GM19240 (cell line): ENCODE results near the gene PPARG.

ENCODE experiments used
- DNase-seq: peaks from one replicate; pipeline ENCODE4 v3.0.0; 2011; ENCODE audit warnings: low spot score; ENCODE audit not compliant: insufficient read length

Gene PPARG

DNA sequence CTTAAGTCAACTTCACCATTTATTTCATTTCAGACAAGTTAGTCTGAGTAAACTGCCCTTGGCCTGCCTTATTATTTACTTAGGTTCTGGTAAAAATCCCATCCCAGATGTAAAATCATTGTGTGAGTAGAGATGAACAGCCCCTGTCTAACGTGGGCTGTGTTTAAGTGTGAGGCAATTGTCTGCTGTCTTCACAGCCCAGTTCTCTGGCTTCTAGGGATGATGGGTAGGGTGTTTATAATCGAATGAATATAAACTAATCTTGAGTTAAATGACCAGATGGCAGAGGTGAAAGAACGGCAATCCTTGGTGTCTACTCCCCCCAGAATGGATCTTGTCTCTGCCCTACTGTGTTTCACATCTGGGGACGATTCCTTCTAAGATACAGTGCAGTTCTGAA lies 20.8 kb downstream of the PPARG start:
- no peak for DNase-seq

DNA sequence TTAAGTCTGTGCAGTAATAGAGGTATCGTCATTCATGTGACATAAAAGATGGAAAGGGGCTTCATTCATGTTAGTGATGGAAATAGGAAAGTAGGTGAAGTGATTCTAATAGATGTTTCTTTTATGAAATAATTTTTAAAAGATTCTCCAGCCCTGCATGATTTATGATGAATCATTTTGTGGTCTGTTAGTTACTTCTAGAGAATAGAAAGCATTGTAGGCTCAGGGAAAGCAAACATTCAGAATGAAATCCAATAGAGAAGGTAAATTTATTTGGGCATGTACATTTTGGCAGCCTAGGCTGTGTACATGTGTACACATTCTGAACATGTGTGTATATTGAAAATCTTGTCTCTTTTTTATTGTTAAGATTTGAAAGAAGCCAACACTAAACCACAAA lies 23.1 kb downstream of the PPARG start:
- DNase-seq: no peak

DNA sequence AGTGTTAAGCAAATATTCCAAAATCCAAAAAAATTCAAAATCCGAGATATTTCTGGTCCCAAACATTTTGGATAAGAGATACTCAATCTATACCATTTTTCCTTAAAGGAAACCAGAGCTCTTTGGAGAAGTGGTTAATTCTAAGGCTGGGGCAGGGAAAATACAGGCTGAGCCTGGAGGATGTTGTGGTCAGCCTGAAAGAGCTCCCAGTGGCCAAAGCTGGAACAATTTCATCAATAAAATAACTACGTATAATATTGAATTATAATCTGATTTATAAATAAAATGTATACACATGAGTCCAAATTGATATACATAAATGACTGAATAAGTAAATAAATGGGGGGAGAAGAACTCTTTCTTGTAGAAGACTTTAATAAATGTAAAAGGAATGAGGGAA lies 24.6 kb downstream of the PPARG start:
- DNase-seq: no peak

DNA sequence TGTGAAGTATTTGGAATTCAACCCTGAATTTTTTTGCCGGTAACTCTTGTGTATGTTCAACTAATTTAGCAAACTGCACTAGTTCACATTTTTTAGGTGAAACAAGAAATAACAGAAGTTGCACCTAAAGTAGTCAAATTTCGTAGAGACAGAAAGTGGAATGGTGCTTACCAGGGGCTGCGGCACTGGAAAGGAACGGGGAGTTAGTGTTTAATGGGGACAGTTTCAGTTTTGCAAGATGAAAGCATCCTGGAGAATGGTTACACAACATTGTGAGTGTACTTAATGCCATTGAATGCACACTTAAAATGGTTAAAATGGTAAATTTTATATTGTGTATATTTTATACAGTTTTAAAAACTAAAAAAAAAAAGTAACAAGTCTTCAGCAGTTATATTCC lies 27.4 kb downstream of the PPARG start:
- no peak for DNase-seq

DNA sequence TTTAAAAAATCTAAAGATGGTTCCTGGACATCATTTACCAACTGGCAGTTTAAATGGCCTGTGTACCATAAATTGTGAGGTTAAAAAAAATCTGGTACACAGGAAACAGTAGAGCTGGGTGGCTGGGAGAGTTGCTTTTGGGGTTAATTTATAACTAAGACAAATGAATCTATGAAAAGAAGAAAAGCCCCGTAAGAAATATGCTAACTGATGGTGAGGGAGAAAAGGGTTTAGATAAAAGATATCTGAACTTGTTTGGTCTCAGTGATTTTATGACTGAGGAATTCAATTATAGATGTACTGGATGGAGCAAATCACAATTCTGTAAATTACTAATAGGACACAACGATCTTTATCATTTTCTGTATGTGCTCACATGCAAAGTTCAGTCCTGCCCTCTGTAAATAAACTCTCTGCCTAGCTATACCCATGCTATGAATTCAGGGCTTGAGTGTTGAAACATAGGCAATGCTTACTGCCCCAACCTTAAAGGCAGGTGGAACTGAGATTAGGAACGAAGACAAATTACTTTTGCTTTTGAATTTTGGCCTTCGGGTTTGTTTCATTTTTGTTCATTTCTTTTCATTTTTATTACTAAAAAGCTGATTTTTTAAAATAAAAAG lies 28.0 kb downstream of the PPARG start:
- no peak for DNase-seq

DNA sequence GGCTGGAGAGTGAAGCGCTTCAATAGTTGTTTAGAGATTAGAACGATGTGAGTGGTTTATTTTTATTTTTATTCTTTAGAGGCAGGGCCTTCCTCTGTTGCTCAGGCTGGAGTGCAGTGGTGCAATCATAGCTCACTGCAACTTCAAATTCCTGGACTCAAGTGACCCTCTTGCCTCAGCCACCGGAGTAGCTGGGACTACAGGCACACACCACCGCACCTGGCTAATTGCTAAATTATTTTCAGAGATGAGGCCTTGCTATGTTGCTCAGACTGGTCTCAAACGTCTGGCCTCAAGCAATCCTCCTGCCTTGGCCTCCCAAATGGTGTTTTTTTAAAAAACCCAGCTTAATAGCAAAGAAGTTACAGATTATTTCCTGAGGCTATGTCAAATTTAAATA lies 29.0 kb downstream of the PPARG start:
- DNase-seq: no peak

DNA sequence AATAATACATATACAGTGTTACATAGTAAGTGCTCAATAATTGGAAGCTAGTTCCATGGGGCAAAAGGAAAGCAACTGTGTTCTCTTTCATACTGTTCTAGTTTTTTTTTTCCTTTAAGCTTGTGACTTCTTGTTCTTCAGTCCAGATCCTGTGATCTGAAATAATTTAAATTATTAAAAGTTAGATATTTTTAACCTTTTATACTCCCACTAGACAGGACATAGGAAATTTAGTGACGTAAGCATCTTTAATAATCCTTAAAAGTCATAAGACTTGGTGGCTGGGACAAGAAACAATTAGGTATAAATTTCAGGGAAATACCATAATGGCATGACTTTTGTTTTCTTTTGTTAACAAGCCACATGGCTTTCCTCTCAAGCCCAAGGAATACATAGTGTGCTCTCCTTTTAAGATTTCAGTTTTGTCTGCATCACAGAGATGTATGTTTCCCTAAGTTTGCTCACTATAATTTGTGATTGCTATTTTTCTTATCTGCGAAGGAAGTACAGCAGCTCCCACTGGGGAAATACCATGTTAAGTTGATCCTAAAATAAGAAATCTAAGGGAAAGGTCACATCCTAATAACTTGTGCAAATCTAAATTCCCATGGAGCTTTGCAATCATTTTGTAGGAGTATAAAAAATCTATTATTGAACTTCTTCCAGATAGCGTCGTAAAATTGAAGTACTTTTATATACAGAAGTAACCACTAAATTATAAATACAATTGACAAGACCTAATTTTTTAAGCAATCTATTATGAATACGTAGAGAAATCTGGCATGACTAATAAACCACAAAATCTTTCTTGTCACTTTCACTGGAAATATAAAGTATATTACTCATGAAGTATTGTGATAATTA lies 30.1 kb downstream of the PPARG start:
- DNase-seq: no peak

DNA sequence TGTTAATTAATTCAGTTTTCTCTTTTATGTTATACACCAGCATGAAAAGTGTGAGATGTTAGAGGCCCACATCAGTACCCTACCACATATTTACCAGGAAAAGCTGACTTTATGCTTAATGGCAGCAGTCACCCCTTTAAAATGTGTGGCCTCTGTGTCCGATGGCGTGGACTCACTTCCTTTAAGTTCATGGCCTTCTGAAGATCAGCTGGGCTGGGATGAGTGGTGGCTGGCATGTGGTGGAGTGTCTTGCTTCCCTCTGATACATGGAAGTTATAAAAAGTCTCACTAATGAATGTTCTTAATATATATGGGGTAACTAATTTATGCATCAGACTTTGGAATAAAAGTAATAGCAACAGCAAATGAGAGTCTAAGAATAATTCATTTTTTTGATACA lies 32.1 kb downstream of the PPARG start:
- DNase-seq: no peak

DNA sequence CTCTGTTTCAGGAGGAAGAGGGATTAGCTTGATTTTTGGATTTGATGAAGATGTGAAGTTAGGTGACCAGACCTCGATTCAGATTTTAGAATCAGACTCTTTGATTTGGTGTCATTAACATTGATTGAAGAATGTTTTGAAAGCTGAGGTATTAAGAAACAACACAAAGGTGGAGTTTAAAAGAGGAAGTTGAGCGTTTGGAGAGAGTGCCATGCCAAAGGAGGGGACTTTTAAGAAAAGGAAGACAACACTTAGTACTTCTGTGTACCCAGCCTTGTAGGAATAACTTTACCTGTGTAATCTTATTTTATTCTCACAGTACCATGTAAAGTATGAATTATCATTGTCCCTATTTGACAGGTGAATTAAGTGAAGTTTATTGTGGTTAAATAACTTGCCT lies 34.4 kb downstream of the PPARG start:
- DNase-seq: no peak

DNA sequence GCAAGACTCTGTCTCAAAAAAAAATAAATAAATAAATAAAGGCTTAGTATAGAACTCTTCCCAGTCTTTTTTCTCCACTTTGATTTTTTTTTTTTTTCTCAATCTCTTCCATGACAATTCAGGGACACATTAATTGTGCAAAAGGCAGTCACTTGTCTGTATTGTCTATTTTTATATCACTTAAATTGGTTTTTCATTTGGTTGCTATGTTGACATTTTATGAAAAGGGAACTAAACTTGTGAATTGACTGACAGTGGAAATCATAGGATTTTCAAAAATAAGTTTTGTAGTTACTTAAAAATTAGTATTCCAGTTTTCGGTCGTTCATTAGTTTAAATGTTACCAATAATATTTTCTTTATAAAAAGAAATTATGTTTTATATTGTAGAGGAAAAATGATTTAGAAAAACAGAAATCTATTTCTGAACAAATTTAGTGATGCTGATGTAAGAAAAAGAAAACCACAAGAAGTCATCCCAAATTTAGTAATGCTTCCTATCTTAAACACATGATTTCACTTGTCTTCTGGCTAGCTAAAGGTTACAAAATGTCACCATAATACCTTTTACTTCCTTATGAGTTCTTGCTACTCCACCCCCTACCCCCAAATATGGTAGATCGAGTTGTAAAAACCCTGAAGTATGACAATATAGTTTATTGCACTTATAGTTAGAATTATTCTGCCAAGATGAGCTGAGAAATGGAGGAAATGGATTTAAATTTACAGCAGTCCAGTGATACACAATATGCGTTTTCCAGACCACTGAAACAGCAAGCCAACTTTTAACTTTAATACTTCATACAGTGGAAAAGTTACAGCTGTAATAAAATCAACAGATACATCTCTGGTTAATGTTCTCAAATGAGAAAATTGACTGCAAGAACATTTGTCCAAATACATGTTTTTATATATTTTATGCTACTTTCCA lies 37.0 kb downstream of the PPARG start:
- no peak for DNase-seq

DNA sequence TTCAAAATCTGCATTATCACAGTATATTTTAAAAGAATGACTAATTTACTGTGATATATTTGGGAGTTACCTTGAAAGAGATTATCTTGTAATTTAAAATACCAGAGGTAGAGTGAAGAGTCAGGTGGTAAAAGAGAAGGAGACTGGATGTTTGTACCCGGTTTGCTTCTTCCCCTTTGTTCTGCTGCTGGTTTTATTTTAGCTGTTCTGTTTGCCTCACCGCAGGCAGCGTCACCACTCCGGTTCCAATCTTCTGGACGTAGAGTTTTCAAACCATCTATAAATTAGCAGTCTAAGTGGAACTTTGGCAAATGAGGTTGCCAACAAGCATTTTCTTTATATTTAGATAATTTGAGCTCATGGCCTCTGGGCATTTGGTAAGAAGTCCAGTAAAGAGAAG lies 38.2 kb downstream of the PPARG start:
- DNase-seq: no peak

DNA sequence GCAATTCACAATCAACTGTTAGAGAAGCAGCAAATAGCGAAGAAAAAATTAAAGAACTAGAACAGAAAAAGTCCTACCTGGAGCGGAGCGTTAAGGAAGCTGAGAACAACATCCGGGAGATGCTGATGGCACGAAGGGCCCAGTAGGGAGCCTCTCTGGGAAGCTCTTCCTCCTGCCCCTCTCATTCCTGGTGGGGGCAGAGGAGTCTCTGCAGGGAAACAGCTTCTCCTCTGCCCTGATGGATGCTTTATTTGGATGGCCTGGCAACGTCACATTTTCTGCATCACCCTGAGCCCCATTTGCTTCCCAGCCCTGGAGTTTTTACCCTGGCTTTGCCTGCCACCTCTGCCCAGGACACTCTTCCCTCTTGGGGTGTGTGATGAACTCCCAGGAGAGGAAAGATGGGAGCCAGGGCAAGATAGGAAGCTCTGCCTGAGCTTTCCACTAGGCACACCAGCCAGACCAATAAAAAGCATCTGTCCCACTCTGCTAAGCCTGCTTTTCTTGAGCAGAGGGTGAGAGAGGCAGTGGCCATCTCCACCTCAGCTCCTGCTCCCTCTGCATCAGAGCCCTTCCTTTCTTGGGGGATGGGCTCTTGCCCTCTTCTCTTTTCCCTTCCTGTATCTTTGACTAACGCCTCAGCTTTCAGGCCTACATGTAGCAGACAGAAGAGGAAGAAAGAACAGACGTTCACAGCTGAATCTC lies 39.4 kb downstream of the PPARG start:
- DNase-seq: no peak

DNA sequence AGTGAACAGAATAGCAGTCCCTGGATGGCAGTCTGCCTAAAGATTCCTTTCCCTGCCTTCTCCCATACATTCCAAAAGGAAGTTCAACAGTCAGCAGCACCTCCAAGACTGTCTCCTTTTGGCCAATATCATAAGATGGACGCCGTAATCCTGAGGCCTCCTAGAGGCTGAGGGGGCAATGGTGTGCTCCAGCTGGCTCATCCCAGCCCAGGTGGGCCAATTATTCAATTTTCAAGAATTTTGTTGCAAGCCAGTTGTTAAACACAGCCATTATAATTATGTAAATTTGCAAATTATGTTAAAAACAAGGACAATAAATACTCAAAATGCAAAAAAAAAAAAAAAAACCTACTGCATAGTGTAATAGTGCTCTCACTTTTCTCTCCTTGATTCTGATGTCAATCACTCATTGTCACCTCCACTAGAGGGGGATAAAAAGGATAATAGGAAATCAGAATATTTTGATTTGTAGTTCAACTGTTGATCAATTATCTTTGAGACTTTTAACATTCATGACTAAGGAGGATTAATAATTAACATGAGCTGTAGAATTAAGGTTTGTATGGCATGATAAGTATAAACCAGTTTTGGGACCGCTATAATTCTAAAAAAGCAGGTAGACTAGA lies 40.1 kb downstream of the PPARG start:
- no peak for DNase-seq

DNA sequence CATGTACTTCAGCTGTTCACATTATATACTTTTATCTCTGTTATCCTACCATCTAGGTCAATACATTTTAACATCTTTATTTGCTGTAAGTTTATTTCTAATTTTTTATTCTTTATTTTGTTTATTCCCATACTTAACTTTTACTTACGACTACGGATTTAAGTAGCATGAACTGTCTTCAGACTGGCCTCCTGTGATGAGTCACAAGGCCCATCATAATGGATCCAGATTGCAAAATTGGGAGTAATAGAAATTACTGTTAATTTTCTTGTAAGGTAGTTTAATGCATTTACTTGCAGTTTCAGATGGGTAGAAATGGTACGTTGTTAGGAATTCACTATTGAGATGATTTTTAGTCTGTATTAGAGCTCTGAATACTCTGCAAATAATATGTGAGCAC lies 45.9 kb downstream of the PPARG start:
- DNase-seq: no peak

DNA sequence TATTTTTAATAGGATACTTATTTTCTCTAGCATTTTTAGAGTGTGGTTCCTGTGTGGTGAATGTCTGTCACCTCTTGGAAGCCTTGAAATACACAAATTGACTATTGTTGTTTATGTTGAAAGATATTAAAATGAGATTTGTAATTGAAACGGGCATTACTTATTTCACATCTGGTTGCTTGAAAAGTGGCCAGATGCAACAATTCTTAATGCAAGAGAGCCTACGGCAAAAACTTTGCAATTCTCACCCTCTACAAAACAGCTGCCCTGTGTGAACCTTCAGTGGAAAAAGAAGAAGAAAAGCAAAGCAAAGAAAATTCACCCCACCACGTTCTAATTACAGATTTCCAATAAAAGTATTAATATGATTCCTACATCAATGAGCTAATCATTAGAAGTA lies 46.6 kb downstream of the PPARG start:
- no peak for DNase-seq

DNA sequence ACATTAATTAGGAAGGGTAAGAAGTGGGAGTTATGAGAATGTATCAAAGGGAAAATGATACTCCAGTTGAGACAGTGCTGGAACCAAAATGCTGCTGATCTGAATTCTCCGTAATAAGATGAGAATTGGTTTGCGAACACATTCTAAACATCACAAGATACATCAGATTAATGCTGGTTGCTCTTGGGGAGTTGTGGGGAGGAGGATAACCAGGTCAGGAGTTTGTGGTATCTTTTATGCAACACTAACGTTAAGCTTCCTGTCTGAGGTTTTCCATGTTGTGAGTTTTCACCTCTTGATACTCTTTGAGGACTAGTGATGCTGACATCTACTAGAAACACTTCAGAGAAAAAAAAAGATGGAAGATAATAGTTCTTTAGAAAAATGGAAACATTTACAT lies 47.2 kb downstream of the PPARG start:
- no peak for DNase-seq

DNA sequence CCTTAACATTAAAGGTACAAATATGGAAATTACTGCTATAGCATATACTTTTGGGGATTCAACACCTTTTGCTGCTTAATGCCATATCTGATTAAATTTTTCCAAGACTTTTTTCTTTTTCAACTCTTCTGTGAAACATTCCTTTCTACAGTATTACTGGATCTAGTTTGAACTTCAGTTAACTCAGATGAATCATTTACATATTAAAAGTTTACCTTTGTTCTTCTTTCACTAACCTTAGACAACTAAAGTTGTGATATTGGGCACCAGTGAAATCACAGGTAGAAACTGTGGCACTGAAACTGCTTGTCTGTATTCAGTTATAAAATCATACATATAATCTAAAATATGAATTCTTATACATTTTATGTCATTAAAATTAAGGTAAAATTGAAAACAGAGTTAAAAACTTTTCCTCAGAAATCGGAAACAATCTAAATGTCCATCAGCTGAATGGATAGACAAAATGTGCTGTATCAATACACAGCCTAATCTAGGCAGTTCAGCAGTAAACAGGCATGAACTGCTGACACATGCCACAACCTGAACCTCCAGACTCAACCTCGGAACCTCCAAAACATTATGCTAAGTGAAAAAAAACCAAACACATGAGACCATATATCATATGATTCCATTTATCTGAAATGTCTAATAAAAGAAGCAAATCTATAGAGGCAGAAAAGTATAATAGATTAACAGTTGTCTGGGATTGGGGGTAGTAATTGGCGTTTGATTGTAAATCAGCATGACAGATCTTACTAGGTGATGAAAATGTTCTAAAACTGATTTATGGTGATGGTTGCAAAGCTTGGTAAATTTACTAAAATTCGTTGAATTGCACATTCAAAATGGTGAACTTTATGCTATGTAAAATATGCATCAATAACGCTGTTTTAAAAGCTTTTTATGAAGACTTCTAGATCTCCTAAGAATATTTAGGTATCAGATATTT lies 50.0 kb downstream of the PPARG start:
- DNase-seq: no peak

DNA sequence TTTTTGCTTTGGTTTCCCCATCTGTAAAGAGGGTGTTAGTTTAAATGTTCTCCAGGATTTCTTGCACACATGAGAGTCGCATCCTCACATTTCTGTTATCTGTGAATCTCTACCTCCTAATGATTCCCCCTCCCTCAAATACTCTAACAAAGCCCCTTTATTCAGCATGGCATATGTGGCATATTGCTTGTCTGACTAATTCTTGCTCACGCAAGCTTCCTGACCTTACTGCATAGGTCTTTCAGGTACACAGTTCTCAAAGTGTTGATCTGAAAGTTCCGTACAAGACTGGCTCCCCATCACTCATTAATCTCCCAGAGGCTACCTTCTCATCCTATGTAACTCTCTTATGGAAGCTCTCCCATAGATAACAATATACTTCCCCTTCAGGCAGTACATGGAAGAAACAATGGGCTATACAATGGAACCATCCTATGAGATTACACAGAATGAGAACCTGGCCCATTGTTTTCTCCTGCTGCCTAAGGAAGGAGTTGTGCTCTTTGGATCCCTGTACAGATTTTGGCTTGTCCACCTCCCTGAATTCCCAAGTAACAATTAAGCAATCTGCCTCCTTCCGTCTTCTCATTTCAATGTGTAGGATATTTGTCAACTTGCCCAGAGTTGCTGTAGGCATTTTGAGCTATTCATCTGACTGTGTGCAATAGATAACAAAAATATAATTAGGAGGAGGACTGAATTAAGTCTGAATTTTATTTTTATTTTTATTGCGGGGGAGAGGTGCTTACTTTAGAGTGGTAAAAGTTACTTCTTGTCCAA lies 51.0 kb downstream of the PPARG start:
- DNase-seq: no peak

DNA sequence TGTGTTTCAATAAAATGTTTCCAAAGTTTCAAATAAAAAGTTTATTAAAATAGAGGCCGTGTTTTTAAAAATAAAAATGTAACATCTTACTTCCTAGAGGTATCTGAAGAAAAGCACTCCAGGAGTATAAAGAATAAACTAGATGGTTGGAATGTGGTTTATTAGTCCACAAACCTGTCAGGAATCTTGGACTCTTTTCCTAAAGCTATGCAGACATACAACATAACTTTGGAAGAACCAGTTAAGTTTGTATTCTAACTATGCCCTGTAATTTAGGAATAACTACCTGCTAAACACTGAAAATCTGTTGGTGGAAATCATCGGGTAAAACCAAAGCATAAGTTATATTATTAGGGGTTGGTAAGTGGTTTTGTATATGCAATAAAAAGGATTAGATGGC lies 51.6 kb downstream of the PPARG start:
- DNase-seq: no peak
